Common myeloid progenitor, CD34-positive (primary cell): ENCODE data around the gene CLK3.

Experiments
- CTCF ChIA-PET: fragments of 350-600 bp; sonication (Branson Sonifier 250); formaldehyde crosslinking; loops from one replicate; lab custom pipeline; 2021; ENCODE audit warnings: antibody characterized with exemption; lab: Charles Lee
- POLR2A ChIA-PET: fragments of 350-600 bp; sonication (Branson Sonifier 250); formaldehyde crosslinking; loops from one replicate; lab custom pipeline; 2021; ENCODE audit warnings: antibody characterized with exemption; lab: Charles Lee
- DNase-seq, 3 donors: peaks; one replicate each; pipeline versions ENCODE4 v3.0.0 to v3.0.0-alpha.2; 2013
- H3K27ac ChIP-seq, 2 experiments: 1 replicate in 1 of 2; 2 replicates in 1 of 2; pipeline ENCODE4 v1.7.0; 2013; ENCODE audit warnings: inconsistent platforms in 2 of 2, low read length in 2 of 2, mild to moderate bottlenecking in 2 of 2, low read depth in 1 of 2, moderate library complexity in 1 of 2; ENCODE audit not compliant: severe bottlenecking in 2 of 2, insufficient read depth in 1 of 2, poor library complexity in 1 of 2
- H3K27me3 ChIP-seq, 5 experiments: replicated peaks in 2 of 5; 1 replicate in 3 of 5; 2 replicates in 2 of 5; pipeline versions ENCODE4 v1.6.1 to v1.7.0; 2013; ENCODE audit warnings: low read length in 4 of 5, mild to moderate bottlenecking in 2 of 5, moderate library complexity in 2 of 5, inconsistent platforms in 1 of 5; ENCODE audit not compliant: insufficient read depth in 5 of 5, control insufficient read depth in 4 of 5
- H3K36me3 ChIP-seq, 4 experiments: 1 replicate in 2 of 4; 2 replicates in 2 of 4; pipeline versions ENCODE4 v1.6.1 to v1.7.0; 2013; ENCODE audit warnings: low read length in 3 of 4, control low read depth in 1 of 4, mild to moderate bottlenecking in 1 of 4; ENCODE audit not compliant: control insufficient read depth in 4 of 4, insufficient read depth in 4 of 4
- H3K4me1 ChIP-seq, 4 experiments: 1 replicate in 3 of 4; 2 replicates in 1 of 4; pipeline versions ENCODE4 v1.6.1 to v1.7.1; 2013; ENCODE audit warnings: low read length in 3 of 4, mild to moderate bottlenecking in 3 of 4, control low read depth in 1 of 4, inconsistent platforms in 1 of 4, moderate library complexity in 1 of 4; ENCODE audit not compliant: control insufficient read depth in 4 of 4, insufficient read depth in 4 of 4; ENCODE audit errors: control extremely low read depth in 1 of 4
- H3K4me3 ChIP-seq, 7 experiments: 1 replicate in 4 of 7; 2 replicates in 3 of 7; pipeline versions ENCODE4 v1.5.1 to v1.7.0; 2013; ENCODE audit warnings: mild to moderate bottlenecking in 7 of 7, low read length in 6 of 7, moderate library complexity in 6 of 7, inconsistent platforms in 2 of 7, low read depth in 2 of 7, control low read depth in 1 of 7; ENCODE audit not compliant: insufficient read depth in 4 of 7, control insufficient read depth in 1 of 7; ENCODE audit errors: extremely low read depth in 1 of 7
- H3K9me3 ChIP-seq, 5 experiments: 1 replicate in 4 of 5; 2 replicates in 1 of 5; pipeline versions ENCODE4 v1.6.1 to v1.7.1; 2013; ENCODE audit warnings: low read length in 4 of 5, mild to moderate bottlenecking in 2 of 5, inconsistent platforms in 1 of 5, low read depth in 1 of 5, moderate library complexity in 1 of 5; ENCODE audit not compliant: control insufficient read depth in 4 of 5, insufficient read depth in 2 of 5; ENCODE audit errors: control extremely low read depth in 1 of 5
- WGBS: methylation state at CpG from one replicate; pipeline ENCODE4 v1.1.5; 2013; ENCODE audit not compliant: insufficient coverage; 5-methylcytosine and 5-hydroxymethylcytosine counted together

CLK3 gene

GRCh38 chr15:74624020-74624602, 8.5 kb downstream of the CLK3 start:
- POLR2A ChIA-PET: no interaction called here
- peaks cover 0 to 32% (median 20%) of the 10 kb centered on the region in 4 experiments for H3K4me1 ChIP-seq

GRCh38 chr15:74625693-74626092, 10.1 kb downstream of the CLK3 start:
- Histone ChIP-seq H3K36me3 (peaks cover 33 to 98% (median 88%) of the 10 kb centered on the region in 4 experiments), H3K4me1 (peaks cover 0 to 32% (median 18%) of the 10 kb centered on the region in 4 experiments), H3K27ac (no peak overlapping the region), H3K9me3 (no peaks in the 10 kb centered on the region), H3K27me3 (no peaks in the 10 kb centered on the region), H3K4me3 (no peak overlapping the region)
- CTCF ChIA-PET: interaction anchor here (1.0 to 22.8 kb wide), 5 partner anchors 8 to 252 kb away, joined by 3 to 735 read pairs (median 120); partner anchors contain the start of gene CSK
- WGBS: 90% methylated on average over 5 of the region's 6 CpGs
- POLR2A ChIA-PET: no interaction called here
- DNase-seq: no peak

More at GRCh38 chr15:74624020-74624602, 8.5 kb downstream of the CLK3 start:
- CTCF ChIA-PET: interaction anchor here (0.9 to 22.8 kb wide), 5 partner anchors 12 to 253 kb away, joined by 3 to 735 read pairs (median 4); partner anchors contain the start of gene CSK
- H3K36me3 ChIP-seq: peaks cover 40 to 98% (median 96%) of the 10 kb centered on the region in 4 experiments
- H3K9me3 ChIP-seq: no peaks in the 10 kb centered on the region
- DNase-seq: no peak
- no peak overlapping the region for H3K4me3 ChIP-seq
- H3K27me3 ChIP-seq: no peaks in the 10 kb centered on the region
- no peak overlapping the region for H3K27ac ChIP-seq
- 100% methylated on average over 4 of the region's 7 CpGs for WGBS

- Histone ChIP-seq H3K4me3 (no peak overlapping the region), H3K36me3 (peaks cover 33 to 100% (median 89%) of the 10 kb centered on the region in 4 experiments), H3K27me3 (no peaks in the 10 kb centered on the region), H3K9me3 (no peaks in the 10 kb centered on the region), H3K4me1 (peaks cover 0 to 32% (median 18%) of the 10 kb centered on the region in 4 experiments), H3K27ac (peak overlapping the region in 1 of 2 experiments; percentile 50)
- WGBS: 98% methylated on average over 7 of the region's 7 CpGs
- POLR2A ChIA-PET: no interaction called here
- CTCF ChIA-PET: interaction anchor here (0.8 to 22.8 kb wide), 6 partner anchors 7 to 249 kb away, joined by 3 to 735 read pairs (median 211); partner anchors contain the start of genes CLK3 and CSK
- no peak for DNase-seq
These were observed 10.7 kb downstream of the CLK3 start for GRCh38 chr15:74626336-74626735.

GRCh38 chr15:74626752-74627692, 11.4 kb downstream of the CLK3 start:
- DNase-seq: peak; percentile 17 to 65 (median 54)
- Histone ChIP-seq H3K9me3 (no peaks in the 10 kb centered on the region), H3K27ac (peak overlapping the region in 1 of 2 experiments; percentile 50), H3K36me3 (peaks cover 38 to 99% (median 87%) of the 10 kb centered on the region in 4 experiments), H3K4me3 (peak overlapping the region in 1 of 7 experiments; percentile 14), H3K4me1 (peaks cover 0 to 32% (median 18%) of the 10 kb centered on the region in 4 experiments), H3K27me3 (no peaks in the 10 kb centered on the region)
- 60% methylated on average over 6 of the region's 10 CpGs for WGBS
- POLR2A ChIA-PET: interaction anchor here (1.2 kb wide), 1 partner anchor 11 kb away, joined by 4 read pairs; no protein-coding TSS in a partner anchor
- CTCF ChIA-PET: interaction anchor here (0.8 to 22.8 kb wide), 6 partner anchors 8 to 250 kb away, joined by 3 to 735 read pairs (median 211); partner anchors contain the start of genes CLK3 and CSK

- WGBS: 94% methylated on average over 5 of the region's 5 CpGs
- ChIA-PET CTCF (interaction anchor here (1.1 to 22.8 kb wide), 6 partner anchors 8 to 251 kb away, joined by 3 to 735 read pairs (median 211); partner anchors contain the start of genes CLK3 and CSK), POLR2A (interaction anchor here (1.2 kb wide), 1 partner anchor 11 kb away, joined by 4 read pairs; no protein-coding TSS in a partner anchor)
- H3K9me3 ChIP-seq: no peaks in the 10 kb centered on the region
- H3K36me3 ChIP-seq: peaks cover 37 to 99% (median 83%) of the 10 kb centered on the region in 4 experiments
- peak overlapping the region in 1 of 2 experiments; percentile 35 for H3K27ac ChIP-seq
- DNase-seq: no peak
- no peak overlapping the region for H3K4me3 ChIP-seq
- H3K4me1 ChIP-seq: peaks cover 0 to 32% (median 18%) of the 10 kb centered on the region in 4 experiments
- H3K27me3 ChIP-seq: no peaks in the 10 kb centered on the region
These were observed 12.1 kb downstream of the CLK3 start for GRCh38 chr15:74627766-74628165.

GRCh38 chr15:74628199-74628598, 12.6 kb downstream of the CLK3 start:
- DNase-seq: no peak
- no peak overlapping the region for H3K4me3 ChIP-seq
- H3K4me1 ChIP-seq: peaks cover 0 to 32% (median 18%) of the 10 kb centered on the region in 4 experiments
- 100% methylated on average over 2 of the region's 3 CpGs for WGBS
- no peaks in the 10 kb centered on the region for H3K27me3 ChIP-seq
- H3K27ac ChIP-seq: peak overlapping the region in 1 of 2 experiments; percentile 37
- no peaks in the 10 kb centered on the region for H3K9me3 ChIP-seq
- ChIA-PET CTCF (interaction anchor here (0.7 to 22.8 kb wide), 5 partner anchors 8 to 251 kb away, joined by 3 to 735 read pairs (median 120); partner anchors contain the start of genes CLK3 and CSK), POLR2A (no interaction called here)
- H3K36me3 ChIP-seq: peaks cover 37 to 99% (median 83%) of the 10 kb centered on the region in 4 experiments
